ENCODE data around the gene CFHR1.
"Not testable (repeated sequence)": the region's sequence is repeated elsewhere in the genome, so short reads cannot be mapped to it uniquely, and the experiment has no call there.

Gene CFHR1

DNA sequence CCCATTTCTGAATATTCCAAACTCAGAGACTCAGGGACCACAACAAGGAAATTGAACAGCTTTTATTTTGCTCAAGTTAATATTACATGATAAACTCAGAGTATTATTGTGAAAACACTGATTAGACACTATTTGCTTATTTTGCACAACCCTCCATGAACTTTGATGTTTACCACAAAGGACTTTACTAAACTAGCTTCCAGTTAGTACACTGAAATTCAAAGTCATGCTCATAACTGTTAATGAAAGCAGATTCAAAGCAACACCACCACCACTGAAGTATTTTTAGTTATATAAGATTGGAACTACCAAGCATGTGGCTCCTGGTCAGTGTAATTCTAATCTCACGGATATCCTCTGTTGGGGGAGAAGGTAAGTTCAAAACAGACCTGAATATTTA lies at the start of gene CFHR1:
Gene CFHR1 (plus strand): TSS at position 201 of the 400 bp plus-strand sequence. CDS start 114 bp downstream, at position 315.
- not testable (repeated sequence) for DNase-seq

DNA sequence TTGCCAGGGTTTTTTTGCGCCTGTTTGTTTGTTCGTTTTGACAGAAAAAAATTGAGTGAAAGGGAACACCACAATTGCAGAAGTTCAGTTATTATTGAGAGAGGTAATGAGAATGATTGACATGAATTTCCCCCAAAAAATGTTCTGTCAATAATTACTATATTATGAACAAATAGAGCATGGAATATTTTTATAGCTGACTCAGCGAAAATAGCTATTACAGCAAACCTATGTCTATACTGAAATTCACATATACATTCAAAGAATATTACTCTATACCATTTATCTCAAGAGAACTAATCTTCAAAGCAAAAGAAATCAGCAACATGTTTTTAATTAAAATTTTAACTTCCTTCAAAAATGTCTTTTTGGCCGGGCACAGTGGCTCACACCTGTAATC lies 49.7 kb upstream of the CFHR1 start:
- DNase-seq, result not testable (repeated sequence)

DNA sequence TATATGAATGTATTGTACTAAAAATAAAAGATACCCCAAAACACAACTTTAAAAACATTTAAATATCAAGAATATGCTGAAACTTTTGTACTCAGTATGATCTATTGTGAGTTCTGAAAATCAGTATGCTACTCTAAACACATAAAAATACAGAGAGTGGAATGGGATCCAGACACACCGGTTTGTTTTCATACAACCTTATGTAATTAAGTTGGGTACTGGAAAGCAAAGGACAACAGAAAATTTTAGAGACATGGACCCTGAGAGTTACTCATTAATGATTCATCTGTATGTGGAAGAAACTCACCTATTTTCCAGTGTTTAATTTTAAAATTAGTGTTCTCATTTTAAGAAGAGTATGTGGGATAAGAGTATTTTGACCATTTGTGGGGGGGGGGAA lies 45.8 kb upstream of the CFHR1 start:
- DNase-seq, result no peak

DNA sequence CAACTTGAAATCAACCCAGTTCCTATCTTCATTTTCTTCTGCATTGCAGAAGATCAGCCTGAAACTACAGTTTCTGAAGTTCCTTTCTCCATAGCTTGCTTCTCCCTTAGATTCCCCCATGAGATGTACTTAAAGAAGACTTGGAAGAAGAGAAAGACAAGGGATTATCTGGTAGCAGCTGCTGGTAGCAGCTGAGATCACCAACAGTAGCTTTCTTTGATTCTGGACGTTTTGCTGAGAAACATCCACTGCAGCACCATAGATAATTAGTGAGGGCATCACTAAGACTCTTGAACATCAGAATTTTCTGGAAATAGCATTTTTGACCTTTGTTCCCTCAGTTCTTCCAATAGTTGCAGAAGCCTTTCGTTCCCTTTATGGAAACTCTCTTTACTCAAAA lies 45.4 kb upstream of the CFHR1 start:
- DNase-seq, result no peak

DNA sequence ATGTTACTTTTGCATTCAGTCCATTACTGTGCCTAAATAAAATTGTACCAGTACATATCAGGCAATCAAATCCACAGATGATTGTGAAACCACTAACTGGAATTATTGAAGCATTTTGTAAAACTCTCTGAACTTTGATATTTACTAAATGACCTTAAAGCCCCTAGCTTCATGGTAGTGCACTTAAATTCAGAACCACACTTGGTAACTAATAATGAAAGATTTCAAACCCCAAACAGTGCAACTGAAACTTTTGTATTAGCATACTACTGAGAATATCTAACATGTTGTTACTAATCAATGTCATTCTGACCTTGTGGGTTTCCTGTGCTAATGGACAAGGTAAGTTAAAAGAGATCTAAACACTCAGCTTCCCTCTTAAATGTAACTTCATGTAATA lies 44.9 kb upstream of the CFHR1 start, which contains the start of gene CFHR3:
Gene CFHR3 (plus strand): TSS at position 238 of the 400 bp plus-strand sequence. CDS start 47 bp downstream, at position 285.
- DNase-seq, result no peak

DNA sequence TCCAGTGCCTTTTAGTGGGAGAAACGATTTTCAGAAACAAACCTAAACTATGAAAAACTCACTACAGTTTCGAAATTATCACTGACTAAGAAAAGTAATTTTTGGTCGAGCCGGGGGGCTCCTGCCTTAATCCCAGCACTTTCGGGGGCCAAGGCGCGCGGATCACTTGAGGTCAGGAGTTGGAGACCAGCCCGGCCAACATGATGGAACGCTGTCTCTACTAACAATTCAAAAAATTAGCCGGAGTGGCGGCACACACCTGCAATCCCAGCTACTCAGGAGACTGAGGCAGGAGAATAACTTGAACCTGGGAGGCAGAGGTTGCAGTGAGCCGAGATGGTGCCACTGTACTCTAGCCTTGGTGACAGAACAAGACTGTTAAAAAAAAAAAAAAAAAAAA lies 41.9 kb upstream of the CFHR1 start:
- no peak for DNase-seq

DNA sequence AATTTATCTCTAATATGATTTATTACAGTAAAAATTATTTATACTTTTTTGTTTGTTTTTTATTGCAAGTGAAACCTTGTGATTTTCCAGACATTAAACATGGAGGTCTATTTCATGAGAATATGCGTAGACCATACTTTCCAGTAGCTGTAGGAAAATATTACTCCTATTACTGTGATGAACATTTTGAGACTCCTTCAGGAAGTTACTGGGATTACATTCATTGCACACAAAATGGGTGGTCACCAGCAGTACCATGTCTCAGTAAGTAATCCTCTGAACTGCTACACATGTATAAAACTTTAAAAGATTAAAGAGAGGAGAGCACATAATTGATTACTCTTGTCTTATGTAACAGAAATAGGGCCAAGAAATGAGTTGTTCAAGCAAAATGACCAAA lies 40.4 kb upstream of the CFHR1 start:
- no peak for DNase-seq

DNA sequence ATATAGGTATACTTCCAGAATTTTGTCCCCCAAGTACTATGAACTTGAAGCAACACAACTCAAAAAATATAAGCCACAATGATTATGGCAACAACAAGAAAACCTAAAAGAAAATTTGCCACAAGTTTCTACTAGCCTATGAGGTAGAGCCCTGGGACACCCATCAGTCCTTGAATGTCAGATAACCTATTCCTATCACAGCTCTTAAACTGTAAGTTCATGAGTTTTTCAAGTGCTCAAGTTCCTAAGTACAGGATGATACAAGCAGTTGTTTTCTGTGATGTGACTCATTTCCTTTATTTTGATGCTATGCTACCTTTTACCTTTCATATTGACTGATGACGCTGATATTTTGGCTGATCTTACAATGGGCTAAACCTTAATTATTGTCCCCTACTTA lies 28.3 kb upstream of the CFHR1 start:
- DNase-seq, result not testable (repeated sequence)

DNA sequence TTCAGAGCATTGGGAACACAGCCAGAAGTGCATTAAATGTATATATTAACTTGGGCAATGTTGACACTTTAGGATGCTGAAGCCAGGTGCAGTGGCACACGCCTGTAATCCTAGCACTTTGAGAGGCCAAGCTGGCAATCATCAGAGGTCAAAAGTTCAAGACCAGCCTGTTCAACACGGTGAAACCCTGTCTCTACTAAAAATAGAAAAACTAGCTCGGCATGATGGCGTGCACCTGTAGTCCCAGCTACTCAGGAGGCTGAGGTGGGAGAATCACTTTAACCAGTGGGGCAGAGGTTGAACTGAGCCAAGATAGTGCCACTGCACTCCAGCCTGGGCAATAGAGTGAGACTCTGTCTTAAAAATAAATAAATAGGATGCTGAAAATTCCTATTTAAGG lies 25.4 kb upstream of the CFHR1 start:
- DNase-seq, result not testable (repeated sequence)

DNA sequence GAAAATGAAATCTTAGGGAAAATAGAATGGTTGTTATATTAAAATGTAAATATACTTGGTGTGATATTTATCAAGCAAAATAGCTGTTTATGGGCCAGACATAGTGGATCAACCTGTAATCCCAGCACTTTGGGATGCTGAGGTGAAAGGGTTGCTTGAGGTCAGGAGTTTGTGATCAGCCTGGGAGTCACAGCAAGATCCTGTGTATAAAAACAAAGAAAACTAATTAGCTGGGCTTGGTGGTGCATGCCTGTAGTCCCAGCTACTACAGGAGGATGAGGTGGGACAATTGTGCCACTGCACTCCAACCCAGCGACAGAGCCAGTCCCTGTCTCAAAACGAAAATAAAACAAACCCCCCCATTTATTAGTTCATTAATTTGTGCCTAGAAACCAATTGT lies 21.6 kb upstream of the CFHR1 start:
- no peak for DNase-seq

DNA sequence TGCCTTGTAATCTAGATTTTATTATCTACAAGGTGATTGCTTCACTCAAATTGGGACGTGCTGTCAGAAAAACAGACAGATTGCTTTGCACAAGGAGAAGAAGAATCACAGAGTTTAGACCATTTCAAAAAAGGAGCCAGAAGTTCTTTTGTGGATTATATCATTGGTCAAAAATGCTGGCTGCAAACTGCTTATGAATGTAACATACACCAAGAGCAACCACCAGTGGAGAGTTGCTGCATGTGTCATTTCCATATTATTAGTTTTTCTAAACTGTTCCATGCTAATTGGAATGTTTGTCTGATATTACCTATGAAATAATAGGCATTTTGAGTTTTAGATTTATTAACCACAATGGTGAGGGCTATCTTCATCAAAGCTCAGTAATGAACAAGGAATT lies 17.6 kb upstream of the CFHR1 start:
- not testable (repeated sequence) for DNase-seq

DNA sequence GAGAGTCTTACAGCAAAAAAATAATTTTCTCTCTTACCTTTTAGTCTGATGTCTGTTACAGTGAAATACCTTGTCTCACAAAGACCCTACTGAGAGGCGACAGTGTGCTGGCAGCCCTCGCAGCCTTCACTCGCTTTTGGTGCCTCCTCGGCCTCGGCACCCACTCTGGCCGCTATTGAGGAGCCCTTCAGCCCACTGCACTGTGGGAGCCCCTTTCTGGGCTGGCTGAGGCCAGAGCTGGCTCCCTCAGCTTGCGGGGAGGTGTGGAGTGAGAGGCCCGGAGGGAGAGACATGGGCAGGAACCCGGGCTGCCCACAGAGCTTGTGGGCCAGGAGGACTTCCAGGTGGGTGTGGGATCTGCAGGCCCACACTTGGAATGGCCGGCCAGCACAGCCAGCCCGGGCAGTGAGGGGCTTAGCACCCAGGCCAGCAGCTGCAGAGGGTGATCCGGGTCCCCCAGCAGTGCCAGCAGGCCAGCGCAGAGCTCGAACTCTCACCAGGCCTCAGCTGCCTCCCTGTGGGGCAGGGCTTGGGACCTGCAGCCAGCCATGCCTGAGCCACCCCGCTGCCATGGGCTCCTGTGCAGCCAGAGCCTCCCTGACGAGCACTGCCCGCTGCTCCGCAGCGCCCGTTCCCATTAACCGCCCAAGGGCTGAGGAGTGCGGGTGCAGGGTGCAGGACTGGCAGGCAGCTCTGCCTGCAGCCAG lies 10.8 kb upstream of the CFHR1 start:
- no peak for DNase-seq

DNA sequence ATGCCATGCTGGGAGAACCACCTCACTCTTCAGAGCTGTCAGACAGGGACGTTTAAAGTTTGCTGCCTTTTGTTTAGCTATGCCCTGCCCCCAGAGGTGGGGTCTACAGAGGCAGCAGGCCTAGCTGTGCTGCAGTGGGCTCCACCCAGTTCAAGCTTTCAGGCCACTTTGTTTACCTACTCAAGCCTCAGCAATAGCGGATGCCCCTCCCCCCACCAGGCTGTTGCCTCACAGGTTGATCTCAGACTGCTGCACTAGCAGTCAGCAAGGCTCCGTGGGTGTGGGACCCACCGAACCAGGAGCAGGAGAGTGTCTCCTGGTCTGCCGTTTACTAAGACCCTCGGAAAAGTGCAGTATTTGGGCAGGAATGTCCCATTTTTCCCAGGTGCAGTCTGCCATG lies 2.1 kb upstream of the CFHR1 start:
- not testable (repeated sequence) for DNase-seq

DNA sequence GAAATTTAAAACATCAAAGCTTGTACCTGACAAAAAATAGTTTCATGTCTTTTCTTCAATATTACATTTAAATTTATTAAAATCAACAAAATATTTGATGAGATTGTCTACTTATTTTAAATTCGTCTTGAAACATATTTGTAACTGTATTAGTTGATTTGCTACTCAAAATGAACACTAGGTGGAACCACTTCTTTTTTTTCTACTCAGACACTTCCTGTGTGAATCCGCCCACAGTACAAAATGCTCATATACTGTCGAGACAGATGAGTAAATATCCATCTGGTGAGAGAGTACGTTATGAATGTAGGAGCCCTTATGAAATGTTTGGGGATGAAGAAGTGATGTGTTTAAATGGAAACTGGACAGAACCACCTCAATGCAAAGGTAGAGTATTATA lies 8.3 kb downstream of the CFHR1 start:
- DNase-seq, result not testable (repeated sequence)

DNA sequence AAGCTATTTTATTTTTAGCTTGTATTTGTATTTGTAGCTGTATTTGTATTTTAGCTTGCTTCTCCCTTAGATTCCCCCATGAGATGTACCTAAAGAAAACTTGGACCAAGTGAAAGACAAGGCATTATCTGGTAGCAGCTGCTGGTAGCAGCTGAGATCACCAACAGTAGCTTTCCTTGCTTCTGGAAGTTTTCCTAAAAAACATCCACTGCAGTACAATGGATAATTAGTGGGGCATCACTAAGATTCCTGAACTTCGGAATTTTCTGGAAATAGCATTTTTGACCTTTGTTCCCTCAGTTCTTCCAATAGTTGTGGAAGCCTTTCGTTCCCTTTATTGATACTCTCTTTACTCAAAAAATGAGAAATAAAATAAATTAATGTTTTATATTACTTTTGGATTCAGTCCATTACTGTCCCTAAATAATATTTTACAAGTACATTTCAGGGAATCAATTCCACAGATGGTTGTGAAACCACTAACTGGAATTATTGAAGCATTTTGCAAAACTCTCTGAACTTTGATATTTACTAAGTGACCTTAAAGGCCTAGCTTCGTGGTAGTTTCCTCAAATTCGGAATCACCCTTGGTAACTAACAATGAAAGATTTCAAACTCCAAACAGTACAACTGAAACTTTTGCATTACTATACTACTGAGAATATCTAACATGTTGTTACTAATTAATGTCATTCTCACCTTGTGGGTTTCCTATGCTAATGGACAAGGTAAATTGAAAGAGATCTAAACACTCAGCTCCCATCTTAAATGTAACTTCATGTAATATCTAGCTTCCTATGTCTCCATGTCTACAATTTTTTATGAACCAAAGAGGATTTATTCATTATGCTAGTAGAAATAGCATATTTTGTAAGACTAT lies 30.3 kb downstream of the CFHR1 start:
- DNase-seq, result not testable (repeated sequence)

DNA sequence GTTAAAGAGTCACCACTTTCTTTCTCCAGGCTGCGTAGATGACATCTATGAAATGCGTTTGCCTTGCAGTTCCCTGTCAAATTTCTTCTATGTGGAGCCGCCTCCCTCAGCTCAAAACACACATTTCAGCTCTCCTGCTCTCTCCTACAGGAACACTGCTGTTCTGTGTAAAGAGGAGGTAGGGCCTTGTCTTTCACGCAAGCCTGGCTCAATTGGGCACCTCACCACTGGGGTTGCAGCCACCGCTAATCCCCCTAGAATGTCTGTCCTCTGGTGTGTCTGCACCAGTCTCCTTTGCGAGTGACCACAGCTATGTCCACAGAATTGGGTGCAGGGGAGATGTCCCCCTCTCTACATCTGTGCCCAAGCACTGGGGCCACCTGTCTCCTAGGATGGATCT lies 36.5 kb downstream of the CFHR1 start:
- DNase-seq, result no peak

DNA sequence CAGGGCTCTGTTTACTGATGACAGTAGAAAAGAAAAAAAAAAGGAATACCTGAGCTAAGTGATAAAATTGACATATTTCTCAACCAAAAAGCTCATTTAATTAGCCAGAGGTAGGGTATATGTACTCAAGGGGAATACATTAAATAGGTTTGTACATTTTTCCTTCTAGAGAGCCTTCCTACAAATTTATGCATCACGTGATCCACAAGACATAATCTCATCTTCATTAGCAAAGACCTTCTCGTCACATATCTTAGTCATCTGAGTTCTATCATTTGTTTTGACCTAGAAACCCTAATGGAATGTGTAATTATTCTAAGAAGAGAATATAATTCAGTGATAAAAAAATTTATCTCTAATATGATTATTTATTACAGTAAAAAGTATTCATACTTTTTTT lies 37.7 kb downstream of the CFHR1 start:
- no peak for DNase-seq

DNA sequence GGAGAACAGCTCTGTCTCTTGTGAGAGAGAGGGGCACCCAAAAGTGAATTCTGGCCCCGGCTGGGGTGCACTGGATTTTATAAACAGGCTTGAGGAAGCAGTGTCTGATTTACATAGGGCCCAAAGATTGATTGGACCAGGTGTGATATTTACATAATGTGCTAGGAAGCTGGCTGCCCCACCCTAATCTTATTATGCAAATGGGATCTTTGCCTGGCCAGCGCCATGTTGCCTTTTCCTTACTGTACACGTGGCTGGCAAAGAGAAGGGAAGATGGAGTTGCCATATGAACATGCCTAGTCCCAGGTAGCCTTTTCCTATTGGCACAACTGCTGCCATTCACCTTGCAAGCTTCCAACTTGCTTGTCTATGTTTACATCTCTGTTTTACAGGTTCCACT lies 39.3 kb downstream of the CFHR1 start:
- DNase-seq, result no peak

DNA sequence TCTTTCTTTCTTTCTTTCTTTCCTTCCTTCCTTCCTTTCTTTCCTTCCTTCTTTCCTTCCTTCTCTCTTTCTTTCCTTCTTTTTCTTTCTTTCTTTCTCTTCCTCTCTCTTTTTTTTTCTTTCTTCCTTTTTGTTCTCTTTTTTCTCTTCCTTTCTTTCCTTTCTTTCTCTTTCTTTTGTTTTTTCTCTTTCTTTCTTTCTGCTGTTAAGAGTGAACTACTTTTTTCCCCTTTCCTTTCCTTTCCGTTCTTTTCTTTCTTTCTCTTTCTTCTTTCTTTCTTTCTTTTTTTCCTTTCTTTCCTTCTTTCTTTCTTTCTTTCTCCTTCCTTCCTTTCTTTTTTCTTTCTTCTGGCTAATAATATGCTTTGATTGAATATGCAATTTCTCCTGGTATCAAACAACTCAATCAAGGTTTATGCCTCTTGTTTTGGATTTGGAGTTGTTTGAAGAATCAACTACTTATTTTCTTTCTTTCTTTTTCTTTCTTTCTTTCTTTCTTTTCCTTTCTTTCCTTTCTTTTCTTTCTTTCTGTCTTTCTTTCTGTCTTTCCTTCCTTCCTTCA lies 40.9 kb downstream of the CFHR1 start:
- DNase-seq, result no peak

DNA sequence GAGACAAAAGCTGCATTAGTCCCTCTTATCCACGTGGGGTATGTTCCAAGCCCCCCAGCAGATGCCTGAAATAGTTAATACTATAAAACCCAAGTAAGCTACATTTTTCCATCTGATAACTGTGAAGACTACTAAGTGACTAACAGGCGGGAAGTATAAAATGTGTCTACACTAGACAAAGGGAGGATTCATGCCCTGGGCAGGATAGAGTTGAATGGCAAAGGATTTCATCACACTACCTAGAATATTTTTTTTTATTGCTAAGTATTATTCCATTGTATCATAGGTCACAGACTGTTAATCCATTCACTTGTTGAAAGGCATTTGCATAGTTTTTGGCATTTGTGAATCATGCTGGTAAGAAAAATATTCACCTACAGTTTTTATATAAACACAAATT lies 41.9 kb downstream of the CFHR1 start:
- no peak for DNase-seq

DNA sequence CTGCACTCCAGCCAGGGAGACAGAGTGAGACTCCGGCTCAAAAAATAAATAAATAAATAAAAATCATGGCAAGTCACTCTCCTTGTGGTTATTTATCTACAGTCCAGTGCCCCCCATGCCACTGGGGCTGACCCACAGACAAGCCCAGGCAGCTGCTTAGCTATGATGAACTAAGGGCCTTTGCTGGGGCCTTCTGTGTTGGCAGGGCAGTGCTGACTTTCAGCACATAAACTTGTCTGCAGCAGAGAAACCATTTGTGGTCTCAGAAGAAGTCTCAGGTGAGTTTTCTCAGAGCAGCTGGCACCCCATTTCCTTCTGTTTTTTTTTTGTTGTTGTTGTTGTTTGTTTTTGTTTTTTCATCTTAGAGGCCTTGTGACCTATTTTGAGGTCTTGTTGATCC lies 47.4 kb downstream of the CFHR1 start:
- DNase-seq, result no peak

DNA sequence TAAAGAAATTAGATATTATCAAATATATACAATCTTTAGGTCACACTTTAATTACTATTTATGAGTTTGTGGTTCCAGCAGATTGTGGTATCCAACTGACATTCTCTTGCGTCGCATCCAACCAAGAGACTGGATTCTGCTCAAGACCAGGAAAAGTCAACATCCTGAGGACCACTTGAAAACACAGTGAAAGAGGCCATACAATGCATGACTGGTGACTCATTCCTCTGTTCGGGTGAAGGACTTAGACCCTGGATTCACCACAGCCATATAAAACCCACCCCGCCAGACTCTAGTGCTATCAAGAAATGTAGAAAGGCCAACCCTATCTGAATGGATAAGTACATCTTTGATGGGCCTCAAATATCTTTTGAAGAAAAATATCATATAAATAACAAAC lies 53.9 kb downstream of the CFHR1 start:
- DNase-seq, result no peak

DNA sequence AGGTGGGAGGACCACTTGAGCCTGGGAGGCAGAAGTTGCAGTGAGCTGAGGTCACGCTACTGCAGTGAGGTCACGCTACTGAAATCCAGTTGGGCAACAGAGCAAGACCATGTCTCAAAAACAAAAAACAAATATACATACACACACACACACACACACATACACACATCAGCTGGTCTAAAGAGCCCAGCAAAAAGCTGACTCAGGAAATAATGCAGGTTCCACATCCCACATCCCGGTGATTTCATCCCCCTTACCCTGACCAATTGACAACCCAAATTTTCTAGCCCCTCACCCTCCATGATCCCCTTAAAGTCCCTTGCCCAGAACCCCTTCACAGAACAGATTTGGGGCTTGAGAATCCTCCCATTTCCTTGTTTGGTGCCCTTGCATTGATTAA lies 56.4 kb downstream of the CFHR1 start:
- no peak for DNase-seq

DNA sequence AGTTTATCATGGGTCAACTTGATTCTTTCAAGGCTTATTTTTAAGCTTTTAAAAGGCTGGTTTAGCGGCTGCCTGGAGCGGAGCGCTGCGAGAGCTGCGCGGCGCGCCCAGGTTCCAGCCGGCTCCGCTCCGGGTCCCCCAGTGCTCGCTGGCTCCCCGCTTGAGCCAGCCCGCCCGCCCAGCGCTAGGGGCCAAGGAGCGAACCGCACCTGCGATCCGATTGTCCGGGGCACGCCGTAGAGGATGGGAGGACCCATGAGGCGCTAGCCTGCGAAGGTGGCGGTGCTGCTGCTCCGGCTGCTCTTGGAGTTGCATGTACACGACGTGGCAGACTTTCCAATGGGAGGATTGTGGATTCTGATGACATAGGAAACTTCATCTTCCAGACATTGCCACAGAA lies 58.4 kb downstream of the CFHR1 start:
- no peak for DNase-seq
